ENCODE data around the gene MSMO1. TPM values are rescaled to one million over a fixed set of nuclear protein-coding genes. Genes with fewer than 3 reads are reported as not detected.

MSMO1 gene
- total and polyA plus RNA-seq, 10 donors: 11.0 to 27.4 (median 17.7) TPM

GRCh38 chr4:165294907-165295306, 32.6 kb upstream of the MSMO1 start:
- no peaks in the 10 kb centered on the region for H3K9me3 ChIP-seq
- no peaks in the 10 kb centered on the region for H3K27me3 ChIP-seq (replicated peaks in 1 of 7)
- TF ChIP-seq CTCF (IDR thresholded peaks at IDR 0.05 in 8 of 11, conservative IDR thresholded peaks at IDR 0.05 in 3 of 11) (no peak), POLR2A (IDR thresholded peaks at IDR 0.05) (no peak), POLR2AphosphoS5 (IDR thresholded peaks at IDR 0.05) (no peak)
- intact Hi-C loops (cut with DNase I; ENCODE audit: low total_unique reads): no loop called here
- H3K4me3 ChIP-seq: peak overlapping the region in 1 of 8 donors; percentile 45
- peaks cover 8 to 53% (median 19%) of the 10 kb centered on the region in 6 donors for H3K4me1 ChIP-seq
- WGBS, 5 donors: 14 to 19% (median 16%) methylated on average over 5 of the region's 5 CpGs
- H3K36me3 ChIP-seq: peaks cover 0 to 40% (median 17%) of the 10 kb centered on the region in 6 donors
- peak overlapping the region; percentile 31 to 81 (median 60) for H3K27ac ChIP-seq
- peak; percentile 79 for DNase-seq

GRCh38 chr4:165297626-165298025, 29.8 kb upstream of the MSMO1 start:
- TF ChIP-seq CTCF (IDR thresholded peaks at IDR 0.05 in 8 of 11, conservative IDR thresholded peaks at IDR 0.05 in 3 of 11) (no peak), POLR2A (IDR thresholded peaks at IDR 0.05) (no peak), POLR2AphosphoS5 (IDR thresholded peaks at IDR 0.05) (no peak)
- intact Hi-C loops (cut with DNase I; ENCODE audit: low total_unique reads): no loop called here
- Histone ChIP-seq H3K9me3 (no peaks in the 10 kb centered on the region), H3K4me1 (peaks cover 8 to 69% (median 31%) of the 10 kb centered on the region in 6 donors), H3K4me3 (no peak overlapping the region), H3K27me3 (replicated peaks in 1 of 7) (no peaks in the 10 kb centered on the region), H3K27ac (no peak overlapping the region), H3K36me3 (peaks cover 0 to 45% (median 17%) of the 10 kb centered on the region in 6 donors)
- WGBS, 5 donors: 96 to 99% (median 98%) methylated on average over 8 of the region's 8 CpGs
- no peak for DNase-seq

GRCh38 chr4:165299399-165300060, 27.9 kb upstream of the MSMO1 start:
- no peaks in the 10 kb centered on the region for H3K27me3 ChIP-seq (replicated peaks in 1 of 7)
- 68 to 95% (median 79%) methylated on average over 5 of the region's 5 CpGs for WGBS, 5 donors
- H3K9me3 ChIP-seq: no peaks in the 10 kb centered on the region
- peaks cover 8 to 66% (median 23%) of the 10 kb centered on the region in 6 donors for H3K4me1 ChIP-seq
- intact Hi-C loops (cut with DNase I; ENCODE audit: low total_unique reads): no loop called here
- TF ChIP-seq CTCF (IDR thresholded peaks at IDR 0.05 in 8 of 11, conservative IDR thresholded peaks at IDR 0.05 in 3 of 11) (peak in 3 of 11 experiments; percentile 37 to 72 (median 51)), POLR2AphosphoS5 (IDR thresholded peaks at IDR 0.05) (peak in 1 of 3 donors; percentile 33), POLR2A (IDR thresholded peaks at IDR 0.05) (no peak)
- DNase-seq: no peak
- H3K4me3 ChIP-seq: no peak overlapping the region
- H3K27ac ChIP-seq: peak overlapping the region in 7 of 8 donors; percentile 10 to 79 (median 63)
- H3K36me3 ChIP-seq: peaks cover 0 to 50% (median 17%) of the 10 kb centered on the region in 6 donors

- Histone ChIP-seq H3K4me3 (peak overlapping the region in 3 of 8 donors; percentile 5 to 20 (median 12)), H3K36me3 (peaks cover 0 to 54% (median 21%) of the 10 kb centered on the region in 6 donors), H3K9me3 (no peaks in the 10 kb centered on the region), H3K27ac (peak overlapping the region in 5 of 8 donors; percentile 12 to 52 (median 34)), H3K4me1 (peaks cover 0 to 48% (median 12%) of the 10 kb centered on the region in 6 donors), H3K27me3 (replicated peaks in 1 of 7) (no peaks in the 10 kb centered on the region)
- no peak for TF ChIP-seq POLR2A (IDR thresholded peaks at IDR 0.05)
- TF ChIP-seq POLR2AphosphoS5 (IDR thresholded peaks at IDR 0.05): no peak
- no peak for TF ChIP-seq CTCF (IDR thresholded peaks at IDR 0.05 in 8 of 11, conservative IDR thresholded peaks at IDR 0.05 in 3 of 11)
- 5 to 17% (median 13%) methylated on average over 1 of the region's 1 CpG for WGBS, 5 donors
- intact Hi-C loops (cut with DNase I; ENCODE audit: low total_unique reads): no loop called here
- DNase-seq: no peak
Measured at GRCh38 chr4:165301833-165302232, 25.6 kb upstream of the MSMO1 start.

Data from spleen (tissue), 11 donors.